K562 (cell line): ENCODE measurements around the gene TNF. TPM values are rescaled to one million over a fixed set of nuclear protein-coding genes. Genes with fewer than 3 reads are reported as not detected.

Experiments
- BCL6 ChIP-seq: fragments of 250-450 bp; sonication (Bioruptor Pico); IDR thresholded peaks from 2 replicates; pipeline ENCODE4 v1.4.0; 2020
- CHCHD3 ChIP-seq: fragments of 250-450 bp; sonication (Bioruptor Pico); IDR thresholded peaks from 2 replicates; pipeline ENCODE4 v2.1.2; 2022; ENCODE audit warnings: mild to moderate bottlenecking
- EP300 ChIP-seq: IDR thresholded peaks from 2 replicates; pipeline ENCODE4 v1.6.1; 2012; ENCODE audit warnings: low read length, improper control_type of control experiment
- EP400 ChIP-seq: fragments of 450-650 bp; IDR thresholded peaks from 2 replicates; pipeline ENCODE4 v1.6.1; 2017; ENCODE audit warnings: antibody characterized with exemption, mild to moderate bottlenecking, moderate library complexity
- EZH2 ChIP-seq: IDR thresholded peaks from 2 replicates; pipeline ENCODE4 v1.6.1; 2012; ENCODE audit warnings: low read depth, mild to moderate bottlenecking, inconsistent platforms, low read length, borderline replicate concordance
- HDAC6 ChIP-seq: IDR thresholded peaks from 2 replicates; pipeline ENCODE4 v1.6.1; 2012; ENCODE audit warnings: low read depth, mild to moderate bottlenecking, control low read depth, inconsistent platforms, low read length, moderate library complexity
- HOMEZ ChIP-seq: fragments of 250-450 bp; sonication (Bioruptor Pico); IDR thresholded peaks from 2 replicates; pipeline ENCODE4 v1.4.0; 2020; ENCODE audit warnings: mild to moderate bottlenecking, moderate library complexity
- MEF2D ChIP-seq: conservative IDR thresholded peaks from 2 replicates; pipeline ENCODE4 v1.6.1; 2016; ENCODE audit warnings: low read depth, missing genetic modification characterization, missing compliant biosample characterization
- POLR2AphosphoS5 ChIP-seq: IDR thresholded peaks from 2 replicates; pipeline ENCODE4 v1.6.1; 2011; ENCODE audit warnings: mild to moderate bottlenecking, low read depth, low read length, moderate library complexity; ENCODE audit not compliant: control insufficient read depth, insufficient read depth
- SMAD3 ChIP-seq: fragments of 450-650 bp; formaldehyde crosslinking; conservative IDR thresholded peaks from 2 replicates; pipeline ENCODE4 v1.4.0; 2020; ENCODE audit warnings: mild to moderate bottlenecking
- ZC3H8 ChIP-seq: fragments of 450-650 bp; IDR thresholded peaks from 2 replicates; pipeline ENCODE4 v1.6.1; 2017
- ZMIZ1 ChIP-seq, 2 experiments: fragments of 150-350 bp in 1 of 2; IDR thresholded peaks; 2 replicates each; pipeline ENCODE4 v1.6.1; 2012 to 2016; ENCODE audit warnings: low read depth in 2 of 2, low read length in 2 of 2, mild to moderate bottlenecking in 1 of 2, moderate library complexity in 1 of 2
- ZNF318 ChIP-seq, 2 experiments: fragments of 450-650 bp; IDR thresholded peaks; 2 replicates each; pipeline ENCODE4 v1.6.1; 2016; ENCODE audit warnings: mild to moderate bottlenecking in 2 of 2, borderline replicate concordance in 1 of 2, low read depth in 1 of 2, moderate library complexity in 1 of 2
- ZNF436 ChIP-seq: fragments of 250-450, 450-650 bp; sonication (Bioruptor Pico); formaldehyde crosslinking; IDR thresholded peaks from 2 replicates; pipeline ENCODE4 v1.7.0; 2020; ENCODE audit warnings: mild to moderate bottlenecking
- polyA plus RNA-seq, 8 experiments: library from polyadenylated mRNA; depleted of rRNA in 4 of 8; stranded (reverse) in 5 of 8; unstranded in 3 of 8; fragments of >200 nt; fragmentation: Nextera tagmentation in 2 of 8; fragmentation: Illumina TruSeq in 1 of 8; extraction: Ambion mirVana in 2 of 8; extraction: Trizol in 1 of 8; gene quantifications; 2 replicates each; pipeline versions ENCODE4 v1.2.1 to v1.2.3, GENCODE V29; 2011 to 2014; ENCODE audit warnings: inconsistent platforms in 1 of 8, missing spikeins in 1 of 8
- total RNA-seq, 7 experiments: library from RNA; depleted of rRNA in 6 of 7; stranded (reverse); fragments of >200 nt in 6 of 7; fragmentation: Illumina TruSeq in 2 of 7; extraction: Trizol in 2 of 7; gene quantifications; 2 replicates each; pipeline versions ENCODE4 v1.2.1 to v1.2.3, GENCODE V29; 2011 to 2021; ENCODE audit warnings: low replicate concordance in 1 of 7

TNF gene
- total and polyA plus RNA-seq, 9 of the 15 experiments (the other 6 are each of a cell fraction or from before 2014, with no cell fraction given), result 0.08 to 0.40 TPM; not detected in 7

- TF ChIP-seq HDAC6 (no peak), EP400 (no peak), ZMIZ1 (IDR thresholded peaks at IDR 0.05; ENCODE audit: low read depth in 2 of 2, low read length in 2 of 2) (no peak), CHCHD3 (CRISPR knock-in tag) (no peak), ZNF436 (CRISPR knock-in tag) (no peak), EP300 (no peak), BCL6 (CRISPR knock-in tag) (no peak), ZNF318 (IDR thresholded peaks at IDR 0.05; ENCODE audit: borderline replicate concordance in 1 of 2, low read depth in 1 of 2) (no peak), SMAD3 (CRISPR knock-in tag) (0 out of 2 replicates have a peak, but pooled peaks have one; percentile 68), POLR2AphosphoS5 (peak; percentile 7; the same call in 1 of the 2 replicates), HOMEZ (CRISPR knock-in tag) (no peak), EZH2 (no peak), MEF2D (no peak), ZC3H8 (no peak)
These were observed 43.4 kb upstream of the TNF start (continued) for GRCh38 chr6:31531771-31532643.
